Keratinocyte (primary cell): Measurements from ENCODE around the gene OPTC. TPM values are rescaled to one million over a fixed set of nuclear protein-coding genes. Genes with fewer than 3 reads are reported as not detected.

Experiments used
- DNase-seq: peaks from one replicate; pipeline ENCODE4 v3.0.0-alpha.2; 2011; ENCODE audit warnings: low read depth, missing footprints, low spot score
- FAIRE-seq: peaks from 2 replicates; lab custom pipeline; 2011; peaks lifted over from hg19 to GRCh38; lab: Jason Lieb, UNC
- H2AFZ ChIP-seq: 2 replicates; pipeline ENCODE4 v1.6.0; 2012; ENCODE audit warnings: low read length, control low read depth, inconsistent platforms; ENCODE audit not compliant: control insufficient read depth
- H3K27ac ChIP-seq: 2 replicates; pipeline ENCODE4 v1.5.1; 2011; ENCODE audit warnings: low read length; ENCODE audit not compliant: control insufficient read depth, insufficient read depth
- H3K27me3 ChIP-seq: 3 replicates; pipeline ENCODE4 v1.6.0; 2011; ENCODE audit warnings: low read length; ENCODE audit not compliant: control insufficient read depth, insufficient read depth; ENCODE audit errors: extremely low read depth
- H3K36me3 ChIP-seq, 2 experiments: 2 replicates in 1 of 2; 3 replicates in 1 of 2; pipeline ENCODE4 v1.5.1; 2011; ENCODE audit warnings: low read length in 2 of 2, mild to moderate bottlenecking in 1 of 2; ENCODE audit not compliant: control insufficient read depth in 2 of 2, insufficient read depth in 2 of 2; ENCODE audit errors: extremely low read depth in 1 of 2
- H3K4me1 ChIP-seq: 3 replicates; pipeline ENCODE4 v1.5.1; 2011; ENCODE audit warnings: low read length; ENCODE audit not compliant: control insufficient read depth, insufficient read depth; ENCODE audit errors: extremely low read depth
- H3K4me2 ChIP-seq: 3 replicates; pipeline ENCODE4 v1.6.0; 2011; ENCODE audit warnings: low read depth, low read length; ENCODE audit not compliant: control insufficient read depth, insufficient read depth; ENCODE audit errors: extremely low read depth
- H3K4me3 ChIP-seq, 3 experiments: fragments of 200-600 bp in 1 of 3; sonication (generic) in 1 of 3; 2 replicates in 2 of 3; 3 replicates in 1 of 3; pipeline ENCODE4 v1.5.1; 2011 to 2016; ENCODE audit warnings: low read length in 3 of 3, mild to moderate bottlenecking in 3 of 3, control low read depth in 2 of 3, inconsistent platforms in 1 of 3, low read depth in 1 of 3, mixed read lengths in 1 of 3, mixed run types in 1 of 3, moderate library complexity in 1 of 3; ENCODE audit not compliant: control insufficient read depth in 2 of 3, insufficient read depth in 2 of 3; ENCODE audit errors: extremely low read depth in 1 of 3
- H3K79me2 ChIP-seq: 2 replicates; pipeline ENCODE4 v1.6.0; 2012; ENCODE audit warnings: low read length; ENCODE audit not compliant: control insufficient read depth, insufficient read depth
- H3K9ac ChIP-seq: 3 replicates; pipeline ENCODE4 v1.6.0; 2011; ENCODE audit warnings: low read length; ENCODE audit not compliant: control insufficient read depth, insufficient read depth; ENCODE audit errors: extremely low read depth
- H3K9me1 ChIP-seq: 3 replicates; pipeline ENCODE4 v1.6.0; 2011; ENCODE audit warnings: low read length; ENCODE audit not compliant: control insufficient read depth, insufficient read depth; ENCODE audit errors: extremely low read depth
- H3K9me3 ChIP-seq: 2 replicates; pipeline ENCODE4 v1.5.1; 2012; ENCODE audit warnings: low read depth, low read length; ENCODE audit not compliant: control insufficient read depth
- H4K20me1 ChIP-seq: 3 replicates; pipeline ENCODE4 v1.6.0; 2011; ENCODE audit warnings: low read length; ENCODE audit not compliant: control insufficient read depth, insufficient read depth; ENCODE audit errors: extremely low read depth
- CTCF ChIP-seq, 3 experiments: IDR thresholded peaks in 1 of 3; conservative IDR thresholded peaks in 1 of 3; optimal IDR thresholded peaks in 1 of 3; 2 replicates in 2 of 3; 3 replicates in 1 of 3; pipeline versions ENCODE3 to v1.5.1; 2011; ENCODE audit warnings: low read length in 3 of 3, mild to moderate bottlenecking in 3 of 3, moderate library complexity in 2 of 3, control low read depth in 1 of 3, inconsistent platforms in 1 of 3; ENCODE audit not compliant: insufficient read depth in 2 of 3; ENCODE audit errors: extremely low read depth in 1 of 3
- EZH2 ChIP-seq: IDR thresholded peaks from one replicate; pipeline ENCODE4 v1.6.1; 2012; ENCODE audit warnings: inconsistent platforms, mild to moderate bottlenecking, low read length, moderate library complexity
- dilution Hi-C: fragments of 300-500 bp; cut with MboI; formaldehyde crosslinking; loops from one replicate; pipeline ENCODE4 v1.7.0; 2020; ENCODE audit warnings: low sequenced_read_pairs; ENCODE audit not compliant: extremely low pct_ligation_motif_present
- polyA plus RNA-seq, 5 experiments: library from polyadenylated mRNA; depleted of rRNA in 3 of 5; stranded (reverse) in 3 of 5; stranded (forward) in 1 of 5; unstranded in 1 of 5; fragments of >200 nt; gene quantifications; 1 replicate in 1 of 5; 2 replicates in 3 of 5; 3 replicates in 1 of 5; pipeline versions ENCODE4 v1.2.1 to v1.2.3, GENCODE V29; 2011 to 2012; ENCODE audit warnings: missing spikeins in 2 of 5, low read depth in 1 of 5, low replicate concordance in 1 of 5

OPTC gene
- polyA plus RNA-seq, 1 donor (not counting 4 experiments of a cell fraction or from before 2014, with no cell fraction given) = not detected

GRCh38 chr1:203481196-203481595 lies 12.8 kb upstream of the OPTC start:
- TF ChIP-seq EZH2 = no peak
- no peak for FAIRE-seq
- dilution Hi-C loops = no loop called here

GRCh38 chr1:203486618-203487370 lies 7.2 kb upstream of the OPTC start:
- Histone ChIP-seq H3K27ac (no peak overlapping the region), H2AFZ (peak overlapping the region; percentile 97), H3K4me1 (no peaks in the 10 kb centered on the region), H3K27me3 (no peaks in the 10 kb centered on the region), H3K9me3 (no peaks in the 10 kb centered on the region), H3K36me3 (no peaks in the 10 kb centered on the region), H3K79me2 (no peaks in the 10 kb centered on the region), H3K9me1 (no peaks in the 10 kb centered on the region), H3K9ac (no peak overlapping the region), H4K20me1 (no peaks in the 10 kb centered on the region), H3K4me2 (peak overlapping the region; percentile 52), H3K4me3 (peak overlapping the region in 1 of 3 experiments; percentile 59)
- TF ChIP-seq EZH2 (no peak), CTCF (optimal IDR thresholded peaks at IDR 0.05 in 1 of 3, IDR thresholded peaks at IDR 0.05 in 1 of 3, conservative IDR thresholded peaks at IDR 0.05 in 1 of 3; ENCODE audit: extremely low read depth in 1 of 3, insufficient read depth in 2 of 3, low read length in 3 of 3) (no peak)
- FAIRE-seq (no peak), DNase-seq (no peak)
- dilution Hi-C loops = no loop called here

More at GRCh38 chr1:203481196-203481595, 12.8 kb upstream of the OPTC start:
- Histone ChIP-seq H3K9me1 (no peaks in the 10 kb centered on the region), H3K27ac (no peak overlapping the region), H3K4me3 (no peak overlapping the region), H4K20me1 (no peaks in the 10 kb centered on the region), H3K9ac (no peak overlapping the region), H3K27me3 (no peaks in the 10 kb centered on the region), H3K9me3 (no peaks in the 10 kb centered on the region), H3K79me2 (no peaks in the 10 kb centered on the region), H2AFZ (no peak overlapping the region), H3K4me1 (peaks cover 17% of the 10 kb centered on the region), H3K4me2 (peak overlapping the region; percentile 77), H3K36me3 (no peaks in the 10 kb centered on the region)
- no peak for DNase-seq
